Activated CD8-positive, alpha-beta memory T cell treated with anti-CD3 and anti-CD28 coated beads for 24 hours (primary cell): ENCODE measurements around the gene IL17REL.
A peak's percentile ranks its signal among the peaks of the same experiment; 100 is the strongest.

ENCODE experiments used
- DNase-seq: peaks from one replicate; pipeline ENCODE4 v3.0.0-alpha.2; 2020

Gene IL17REL

GRCh38 chr22:49966041-49966773, 46.4 kb downstream of the IL17REL start:
- DNase-seq, result peak; percentile 71

DNA sequence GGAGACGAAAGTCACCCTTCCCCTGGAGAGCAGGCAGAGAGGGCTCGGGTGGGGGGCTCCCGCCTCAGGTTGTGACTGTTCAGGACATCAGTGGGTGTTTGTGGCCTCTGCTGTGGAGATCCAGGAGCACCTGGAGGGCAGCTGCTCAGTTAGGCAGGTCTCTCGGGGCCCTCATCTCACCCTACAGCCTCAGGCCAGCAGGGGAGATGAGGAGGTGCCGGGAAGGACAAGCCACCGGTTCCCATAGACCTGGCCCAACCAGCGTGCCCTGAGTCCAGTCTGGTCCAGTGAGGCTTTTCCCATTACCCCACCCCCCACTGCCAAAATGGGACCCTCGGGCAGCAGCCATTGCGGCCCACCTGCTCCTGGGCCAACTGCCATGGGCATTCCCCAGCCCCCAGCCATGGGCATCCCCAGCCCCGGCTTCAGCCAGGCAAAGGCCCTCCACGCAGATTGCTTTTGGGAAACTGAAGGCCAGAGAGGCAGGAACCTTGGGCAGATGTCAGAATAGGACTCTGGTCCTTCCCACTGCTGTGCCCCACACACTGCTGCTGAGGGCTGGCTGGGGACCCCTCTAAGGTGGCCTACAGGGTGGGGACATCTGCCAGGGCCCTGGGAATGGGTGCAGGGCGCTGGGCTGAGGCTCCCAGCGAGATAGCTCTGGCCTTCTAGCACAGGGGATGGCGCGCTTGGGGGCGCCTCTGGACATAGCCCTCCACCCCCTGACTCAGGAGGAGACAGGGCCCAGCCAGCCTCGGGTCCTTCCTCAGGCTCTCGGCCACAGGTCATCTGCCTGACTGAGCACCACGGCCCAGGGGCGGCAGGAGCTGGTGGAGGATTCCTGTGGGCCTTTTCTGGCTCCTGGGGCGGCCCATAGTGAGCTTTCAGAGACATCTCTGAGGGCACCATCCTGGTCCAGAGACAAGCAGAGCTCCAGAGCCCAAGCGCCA, 47.2 kb downstream of the IL17REL start:
- peak; percentile 73 for DNase-seq

- DNase-seq, result peak; percentile 67
Measured at GRCh38 chr22:49964136-49965090, 48.2 kb downstream of the IL17REL start.

GRCh38 chr22:49963647-49964026, 48.9 kb downstream of the IL17REL start:
- peak; percentile 65 for DNase-seq

DNA sequence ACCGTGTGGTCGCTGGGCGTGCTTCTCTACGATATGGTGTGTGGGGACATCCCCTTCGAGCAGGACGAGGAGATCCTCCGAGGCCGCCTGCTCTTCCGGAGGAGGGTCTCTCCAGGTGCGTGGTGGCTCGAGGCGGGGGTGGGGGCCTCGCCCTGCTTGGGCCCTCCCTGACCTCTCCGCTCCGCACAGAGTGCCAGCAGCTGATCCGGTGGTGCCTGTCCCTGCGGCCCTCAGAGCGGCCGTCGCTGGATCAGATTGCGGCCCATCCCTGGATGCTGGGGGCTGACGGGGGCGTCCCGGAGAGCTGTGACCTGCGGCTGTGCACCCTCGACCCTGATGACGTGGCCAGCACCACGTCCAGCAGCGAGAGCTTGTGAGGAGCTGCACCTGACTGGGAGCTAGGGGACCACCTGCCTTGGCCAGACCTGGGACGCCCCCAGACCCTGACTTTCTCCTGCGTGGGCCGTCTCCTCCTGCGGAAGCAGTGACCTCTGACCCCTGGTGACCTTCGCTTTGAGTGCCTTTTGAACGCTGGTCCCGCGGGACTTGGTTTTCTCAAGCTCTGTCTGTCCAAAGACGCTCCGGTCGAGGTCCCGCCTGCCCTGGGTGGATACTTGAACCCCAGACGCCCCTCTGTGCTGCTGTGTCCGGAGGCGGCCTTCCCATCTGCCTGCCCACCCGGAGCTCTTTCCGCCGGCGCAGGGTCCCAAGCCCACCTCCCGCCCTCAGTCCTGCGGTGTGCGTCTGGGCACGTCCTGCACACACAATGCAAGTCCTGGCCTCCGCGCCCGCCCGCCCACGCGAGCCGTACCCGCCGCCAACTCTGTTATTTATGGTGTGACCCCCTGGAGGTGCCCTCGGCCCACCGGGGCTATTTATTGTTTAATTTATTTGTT, 49.6 kb downstream of the IL17REL start:
- peak; percentile 63 for DNase-seq

DNA sequence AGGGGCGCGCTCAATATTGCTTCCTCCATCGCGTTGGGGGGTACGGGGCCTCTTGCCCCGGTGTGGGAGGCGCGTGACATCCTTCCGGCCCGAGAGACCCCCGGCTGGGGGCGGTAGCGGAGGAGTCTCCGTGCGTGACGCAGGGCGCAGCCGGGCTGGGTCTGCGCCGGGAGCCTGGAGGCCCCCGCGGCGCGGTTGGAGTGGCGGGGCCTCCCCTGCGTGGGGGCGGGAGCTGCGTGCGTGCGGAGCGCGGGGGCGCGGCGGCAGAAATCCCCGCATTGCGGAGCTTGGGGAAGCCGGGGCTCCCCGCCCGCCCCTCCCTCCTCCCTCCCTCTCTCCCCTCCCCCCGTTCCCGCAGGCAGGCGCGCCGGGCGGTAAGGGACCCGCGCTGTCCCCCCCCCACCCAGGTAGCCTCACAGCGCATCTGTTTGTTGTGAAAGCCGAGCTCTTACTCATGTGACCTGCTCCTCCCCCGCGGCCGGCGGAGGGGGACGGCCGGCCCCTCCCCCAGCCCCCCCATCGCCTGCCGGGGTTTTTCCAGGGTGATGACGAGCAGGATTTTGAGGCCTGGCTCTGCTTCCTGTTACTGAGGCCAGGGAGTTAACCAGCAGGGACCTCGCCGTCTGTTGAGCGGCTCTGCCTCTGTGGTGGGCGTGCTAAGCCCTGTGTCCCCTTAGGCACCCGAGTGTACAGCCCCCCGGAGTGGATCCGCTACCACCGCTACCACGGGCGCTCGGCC, 50.4 kb downstream of the IL17REL start:
- peak; percentile 95 for DNase-seq

- no peak for DNase-seq
Measured at GRCh38 chr22:49961601-49962011, 51.0 kb downstream of the IL17REL start.

GRCh38 chr22:49961005-49961600, 51.5 kb downstream of the IL17REL start:
- peak; percentile 83 for DNase-seq

GRCh38 chr22:49960159-49961004, 52.2 kb downstream of the IL17REL start, which contains the start of gene PIM3:
Gene PIM3 (plus strand): TSS chr22:49960772. CDS start chr22:49960948, 176 bp downstream.
- peak; percentile 95 for DNase-seq

DNA sequence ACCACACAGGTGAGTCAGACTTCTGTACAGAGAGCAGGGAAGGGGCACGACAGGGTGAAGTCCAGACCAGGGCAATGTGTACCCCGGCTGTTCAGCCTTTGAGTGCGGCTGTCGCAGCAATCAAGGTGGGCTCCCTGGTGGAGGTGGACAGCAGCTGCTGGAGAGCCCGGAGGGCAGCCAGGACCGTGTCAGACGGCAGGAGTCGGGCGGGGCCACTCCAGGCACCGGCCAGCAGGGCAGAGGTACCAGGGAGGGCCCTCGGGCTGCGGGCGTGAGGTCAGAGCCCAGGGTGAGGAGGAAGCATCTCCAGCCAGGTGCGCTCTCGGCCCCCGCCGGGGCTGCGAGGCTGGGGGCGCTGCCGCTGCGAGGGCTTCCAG, 52.8 kb downstream of the IL17REL start:
- DNase-seq, result no peak

GRCh38 chr22:49958931-49959781, 53.4 kb downstream of the IL17REL start:
- DNase-seq, result no peak

GRCh38 chr22:49958366-49958921, 54.1 kb downstream of the IL17REL start:
- no peak for DNase-seq

DNA sequence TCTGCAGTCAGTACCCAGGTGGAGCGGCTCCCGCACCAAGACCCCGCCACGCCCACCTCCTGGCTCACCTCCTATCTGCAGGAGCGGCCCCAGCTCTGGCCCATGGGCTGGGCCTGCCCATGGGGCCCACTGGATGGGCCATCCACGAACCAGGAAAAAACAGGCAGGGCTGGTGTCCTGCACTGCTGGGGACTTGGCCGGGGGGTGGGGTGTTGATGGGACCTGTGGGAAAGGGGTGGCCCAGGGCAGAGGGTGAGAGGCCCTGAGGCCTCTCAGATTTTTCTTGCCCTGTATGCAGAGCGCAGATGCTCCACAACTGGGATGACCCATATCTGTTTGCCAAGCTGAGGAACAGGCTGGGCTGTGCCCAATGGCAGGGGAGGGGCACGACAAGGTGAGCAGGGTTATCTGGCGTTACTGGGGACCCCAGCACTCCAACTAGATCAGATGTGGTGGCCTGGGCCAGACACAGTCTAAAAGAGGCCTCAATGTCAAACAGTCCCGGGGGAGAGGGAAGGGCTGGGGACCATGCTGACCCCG, 54.7 kb downstream of the IL17REL start:
- no peak for DNase-seq

- DNase-seq, result no peak
Measured at GRCh38 chr22:49956914-49957825, 55.4 kb downstream of the IL17REL start.

GRCh38 chr22:49956418-49956770, 56.2 kb downstream of the IL17REL start:
- DNase-seq, result no peak

DNA sequence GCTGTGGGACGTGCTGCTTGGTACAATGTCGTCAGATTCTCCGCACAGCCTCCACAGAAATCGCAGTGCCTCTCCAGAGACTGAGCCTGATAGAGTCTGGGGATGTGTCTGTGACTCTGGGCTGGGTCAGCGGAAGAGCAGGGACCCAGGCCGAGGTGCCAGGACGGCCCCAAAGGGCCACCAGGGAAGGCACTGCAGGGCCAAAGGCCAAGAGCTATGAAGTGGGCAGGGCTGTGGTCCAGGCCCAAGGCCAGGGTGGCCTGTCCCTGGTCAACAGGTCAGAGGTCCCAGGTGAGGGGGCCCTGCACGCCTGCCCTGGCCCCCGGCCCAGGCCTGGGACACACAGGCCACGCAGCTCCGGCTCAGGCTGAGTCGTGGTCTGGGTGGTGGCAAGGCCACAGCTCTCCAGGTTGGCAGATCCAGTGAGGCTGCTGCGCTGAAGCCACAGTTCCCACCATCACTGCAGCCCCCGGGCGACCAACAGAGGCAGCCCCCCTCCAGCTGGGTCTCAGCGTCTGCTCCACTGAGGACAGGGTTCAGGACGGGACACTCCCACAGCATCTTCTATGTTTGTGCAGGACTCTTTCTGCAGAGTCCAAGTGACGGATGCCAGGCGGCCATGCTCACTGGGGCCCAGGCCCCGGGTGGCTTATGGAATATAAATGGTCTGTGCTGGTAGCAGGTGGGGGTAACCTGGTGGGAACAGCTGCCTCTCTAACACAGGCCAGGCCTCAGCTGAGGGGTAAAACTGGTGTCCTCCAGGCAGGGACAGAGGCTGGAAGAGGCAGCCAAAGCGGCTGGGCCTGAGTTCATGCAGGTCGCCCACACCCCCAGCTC, 56.8 kb downstream of the IL17REL start:
- no peak for DNase-seq
